Measurements from ENCODE around the gene MGRN1. TPM values are rescaled to one million over a fixed set of nuclear protein-coding genes. Genes with fewer than 3 reads are reported as not detected.

MGRN1 gene
- total RNA-seq, 4 donors from 2014 or later: 15.8 to 25.6 (median 22.0) TPM

DNA sequence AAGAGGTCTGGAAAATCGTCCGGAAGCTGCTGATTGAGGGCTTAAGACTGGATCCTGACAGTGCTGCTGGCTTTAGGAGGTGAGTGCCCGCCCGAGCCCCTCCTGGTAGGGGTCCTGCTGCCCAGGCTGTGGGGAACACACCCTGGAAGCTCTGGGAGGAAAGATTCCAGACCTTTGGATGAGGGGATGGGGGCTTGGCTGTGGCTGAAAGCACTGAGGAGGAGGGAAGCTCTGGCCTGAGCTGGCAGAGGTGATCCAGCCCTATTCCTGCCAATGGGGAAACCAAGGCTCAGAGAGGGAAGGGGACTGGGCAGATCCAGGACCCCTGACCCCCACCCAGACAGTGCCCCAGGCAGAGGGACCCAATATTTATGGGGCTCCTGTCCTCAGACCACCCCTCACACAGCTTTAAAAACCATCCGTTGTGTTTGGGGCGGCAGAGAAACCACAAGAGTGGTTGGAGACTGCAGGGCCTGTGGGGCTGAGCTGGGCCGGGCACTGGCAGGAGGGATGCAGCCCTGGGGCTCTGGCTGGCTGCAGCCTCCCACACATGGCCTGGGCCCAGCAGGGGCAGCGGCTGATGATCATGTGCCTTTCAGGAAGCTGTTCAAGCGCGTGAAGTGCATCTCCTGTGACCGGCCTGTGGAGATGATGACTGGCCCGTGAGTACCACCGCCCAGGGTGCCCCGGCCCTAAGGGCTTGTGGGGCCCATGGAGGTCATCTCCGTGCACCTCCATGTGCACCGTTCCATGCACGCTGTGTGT lies 32.7 kb upstream of the MGRN1 start:
- no peak overlapping the region for H3K4me3 ChIP-seq
- no peak for DNase-seq
- intact Hi-C loops (cut with DNase I): no loop called here
- H3K36me3 ChIP-seq: no peaks in the 10 kb centered on the region
- H3K27ac ChIP-seq: no peak overlapping the region
- WGBS, 2 donors: 71 to 76% methylated on average over 12 to 13 of the region's 17 CpGs
- no peak for TF ChIP-seq POLR2A (IDR thresholded peaks at IDR 0.05)
- TF ChIP-seq, protein P1, sequence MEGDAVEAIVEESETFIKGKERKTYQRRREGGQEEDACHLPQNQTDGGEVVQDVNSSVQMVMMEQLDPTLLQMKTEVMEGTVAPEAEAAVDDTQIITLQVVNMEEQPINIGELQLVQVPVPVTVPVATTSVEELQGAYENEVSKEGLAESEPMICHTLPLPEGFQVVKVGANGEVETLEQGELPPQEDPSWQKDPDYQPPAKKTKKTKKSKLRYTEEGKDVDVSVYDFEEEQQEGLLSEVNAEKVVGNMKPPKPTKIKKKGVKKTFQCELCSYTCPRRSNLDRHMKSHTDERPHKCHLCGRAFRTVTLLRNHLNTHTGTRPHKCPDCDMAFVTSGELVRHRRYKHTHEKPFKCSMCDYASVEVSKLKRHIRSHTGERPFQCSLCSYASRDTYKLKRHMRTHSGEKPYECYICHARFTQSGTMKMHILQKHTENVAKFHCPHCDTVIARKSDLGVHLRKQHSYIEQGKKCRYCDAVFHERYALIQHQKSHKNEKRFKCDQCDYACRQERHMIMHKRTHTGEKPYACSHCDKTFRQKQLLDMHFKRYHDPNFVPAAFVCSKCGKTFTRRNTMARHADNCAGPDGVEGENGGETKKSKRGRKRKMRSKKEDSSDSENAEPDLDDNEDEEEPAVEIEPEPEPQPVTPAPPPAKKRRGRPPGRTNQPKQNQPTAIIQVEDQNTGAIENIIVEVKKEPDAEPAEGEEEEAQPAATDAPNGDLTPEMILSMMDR (IDR thresholded peaks at IDR 0.05): no peak
- peaks cover 0 to 8% (median 0%) of the 10 kb centered on the region in 3 donors for H3K9me3 ChIP-seq
- peaks cover 0 to 6% (median 0%) of the 10 kb centered on the region in 4 donors for H3K27me3 ChIP-seq
- no peaks in the 10 kb centered on the region for H3K4me1 ChIP-seq

DNA sequence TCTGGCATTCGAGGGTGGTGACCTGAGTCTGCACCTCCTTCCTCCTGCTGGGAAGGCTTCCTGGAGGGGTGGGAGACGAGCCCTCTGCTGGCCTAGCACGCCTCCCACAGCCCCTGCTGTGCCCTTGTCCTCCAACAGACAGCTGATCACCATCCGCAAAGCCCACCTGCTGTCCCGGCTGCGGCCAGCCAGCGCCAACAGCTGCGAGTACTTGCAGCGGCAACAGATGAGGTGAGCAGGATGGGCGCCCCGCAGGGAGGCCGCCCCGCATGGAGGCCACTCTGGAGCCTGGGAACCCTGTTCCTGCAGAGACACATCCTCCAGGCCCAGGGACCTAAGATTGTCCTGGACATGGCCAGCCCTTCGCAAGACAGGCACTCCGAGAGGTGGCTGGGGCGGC lies 31.5 kb upstream of the MGRN1 start:
- no peak overlapping the region for H3K4me3 ChIP-seq
- peaks cover 0 to 5% (median 0%) of the 10 kb centered on the region in 3 donors for H3K9me3 ChIP-seq
- TF ChIP-seq, protein P1 (IDR thresholded peaks at IDR 0.05): no peak
- TF ChIP-seq POLR2A (IDR thresholded peaks at IDR 0.05): no peak
- H3K4me1 ChIP-seq: peaks cover 0 to 6% (median 3%) of the 10 kb centered on the region in 3 donors
- H3K36me3 ChIP-seq: no peaks in the 10 kb centered on the region
- intact Hi-C loops (cut with DNase I): no loop called here
- no peak overlapping the region for H3K27ac ChIP-seq
- WGBS, 2 donors: 55% methylated on average over 6 of the region's 16 CpGs; no CpG with 5 or more reads in 1 of the 2 donors
- DNase-seq: no peak
- peaks cover 0 to 6% (median 0%) of the 10 kb centered on the region in 4 donors for H3K27me3 ChIP-seq

DNA sequence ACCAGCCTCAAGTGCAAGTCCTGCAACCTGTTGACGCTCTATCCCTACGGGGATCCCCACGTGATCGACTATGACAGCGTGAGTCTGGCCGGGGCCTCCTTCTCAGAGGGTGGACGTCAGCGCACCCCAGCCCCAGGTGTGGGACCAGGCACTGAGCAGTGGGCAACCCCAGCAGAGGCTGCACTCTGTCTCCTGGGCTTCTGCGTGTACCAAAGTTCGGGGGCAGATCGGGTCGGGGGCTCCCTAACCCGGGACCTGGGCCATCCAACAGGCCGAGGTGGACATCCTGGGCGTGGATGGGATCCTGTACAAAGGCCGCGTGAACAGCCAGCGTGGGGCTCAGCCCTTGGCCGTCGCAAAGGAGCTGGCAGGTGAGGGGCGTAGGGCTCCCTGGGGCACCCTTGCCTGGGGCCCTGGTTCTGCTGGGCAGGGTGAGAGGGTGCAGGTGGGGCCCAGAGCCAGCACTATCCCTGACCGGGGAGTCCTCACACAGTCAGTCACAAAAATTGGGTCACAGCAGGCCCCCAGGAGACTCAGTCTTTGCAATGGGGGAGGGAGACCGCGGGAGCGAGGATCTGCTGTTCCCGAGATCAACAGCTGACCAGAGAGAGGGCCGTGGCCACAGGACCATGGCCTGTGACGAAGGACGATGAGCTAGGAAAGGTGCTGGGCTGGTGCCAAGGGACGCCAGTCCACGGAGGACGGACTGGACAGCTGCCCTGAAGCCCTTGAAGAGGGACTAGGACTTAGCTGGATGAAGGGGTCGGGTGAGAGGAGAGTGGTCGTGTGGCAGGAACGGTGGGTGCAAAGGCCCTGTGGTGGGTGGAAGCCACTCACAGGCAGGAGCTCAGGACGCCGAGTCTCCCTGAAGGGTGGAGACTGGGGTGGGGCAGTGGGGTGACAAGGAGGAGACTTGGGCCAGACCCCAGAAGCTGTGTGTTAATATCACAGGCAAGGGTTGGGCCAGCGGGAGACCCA lies 29.9 kb upstream of the MGRN1 start:
- DNase-seq: no peak
- intact Hi-C loops (cut with DNase I): no loop called here
- WGBS, 2 donors: 80 to 85% methylated on average over 14 to 31 of the region's 38 CpGs
- Histone ChIP-seq H3K27me3 (peaks cover 0 to 12% (median 0%) of the 10 kb centered on the region in 4 donors), H3K9me3 (no peaks in the 10 kb centered on the region), H3K27ac (no peak overlapping the region), H3K4me3 (no peak overlapping the region), H3K4me1 (peaks cover 0 to 6% (median 3%) of the 10 kb centered on the region in 3 donors), H3K36me3 (no peaks in the 10 kb centered on the region)
- no peak for TF ChIP-seq POLR2A (IDR thresholded peaks at IDR 0.05)
- TF ChIP-seq, protein P1 (IDR thresholded peaks at IDR 0.05): no peak

DNA sequence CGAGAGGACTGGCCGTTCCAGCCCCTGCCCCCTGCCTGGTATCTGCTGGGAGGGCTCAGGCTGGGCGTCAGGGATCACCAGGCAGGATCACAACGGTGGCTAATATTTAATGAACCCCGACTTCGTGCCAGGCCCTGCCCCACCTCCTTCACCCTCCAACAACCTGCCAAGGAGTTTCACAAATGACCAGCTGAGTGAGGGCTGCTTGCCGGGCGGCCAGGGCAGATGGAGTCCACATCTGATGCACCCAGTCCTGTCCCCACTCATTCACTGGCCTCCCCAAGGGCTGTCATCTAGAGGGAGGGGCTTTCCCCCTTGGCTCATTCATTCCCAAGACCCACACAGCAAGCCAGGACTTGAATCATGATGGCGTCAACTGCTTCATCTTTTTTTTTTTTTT lies 27.5 kb upstream of the MGRN1 start:
- WGBS, 2 donors: 46 to 54% methylated on average over 3 to 5 of the region's 9 CpGs
- no peaks in the 10 kb centered on the region for H3K36me3 ChIP-seq
- TF ChIP-seq POLR2A (IDR thresholded peaks at IDR 0.05): no peak
- TF ChIP-seq, protein P1 (IDR thresholded peaks at IDR 0.05): no peak
- H3K27ac ChIP-seq: no peak overlapping the region
- H3K4me1 ChIP-seq: peaks cover 12 to 24% (median 12%) of the 10 kb centered on the region in 3 donors
- H3K9me3 ChIP-seq: no peaks in the 10 kb centered on the region
- no peak overlapping the region for H3K4me3 ChIP-seq
- no peak for DNase-seq
- H3K27me3 ChIP-seq: peaks cover 0 to 16% (median 0%) of the 10 kb centered on the region in 4 donors
- intact Hi-C loops (cut with DNase I): no loop called here
